Stimulated activated CD8-positive, alpha-beta memory T cell treated with anti-CD3 and anti-CD28 coated beads, Interleukin-12 subunit alpha, Interleukin-12 subunit beta, amount 100 ng/mL, for 24 hours (primary cell): Measurements from ENCODE around the gene FAM184A.
"Not testable (repeated sequence)": the region's sequence is repeated elsewhere in the genome, so short reads cannot be mapped to it uniquely, and the experiment has no call there.

Experiments
- DNase-seq: peaks from one replicate; pipeline ENCODE4 v3.0.0-alpha.2; 2020; ENCODE audit errors: extremely low read depth

Gene FAM184A

DNA sequence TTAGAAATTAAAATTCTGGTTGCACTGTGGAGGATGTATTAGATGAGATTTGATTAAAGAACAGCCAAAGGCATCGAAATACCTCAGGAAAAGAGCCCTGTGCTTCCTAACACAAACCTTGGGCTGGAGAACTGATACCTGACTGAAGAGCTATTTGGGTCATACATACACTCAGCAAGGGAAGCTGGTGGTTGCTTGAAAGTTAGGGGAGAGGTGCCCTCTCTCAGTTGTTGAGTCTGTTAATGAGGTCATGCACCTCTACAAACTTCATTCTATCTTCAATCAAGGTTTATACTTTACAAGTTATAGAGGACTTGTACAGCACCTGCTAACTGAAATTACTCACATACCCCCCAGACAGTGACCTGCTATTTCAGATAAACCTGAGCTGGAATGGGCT, 25.5 kb downstream of the FAM184A start:
- no peak for DNase-seq

DNA sequence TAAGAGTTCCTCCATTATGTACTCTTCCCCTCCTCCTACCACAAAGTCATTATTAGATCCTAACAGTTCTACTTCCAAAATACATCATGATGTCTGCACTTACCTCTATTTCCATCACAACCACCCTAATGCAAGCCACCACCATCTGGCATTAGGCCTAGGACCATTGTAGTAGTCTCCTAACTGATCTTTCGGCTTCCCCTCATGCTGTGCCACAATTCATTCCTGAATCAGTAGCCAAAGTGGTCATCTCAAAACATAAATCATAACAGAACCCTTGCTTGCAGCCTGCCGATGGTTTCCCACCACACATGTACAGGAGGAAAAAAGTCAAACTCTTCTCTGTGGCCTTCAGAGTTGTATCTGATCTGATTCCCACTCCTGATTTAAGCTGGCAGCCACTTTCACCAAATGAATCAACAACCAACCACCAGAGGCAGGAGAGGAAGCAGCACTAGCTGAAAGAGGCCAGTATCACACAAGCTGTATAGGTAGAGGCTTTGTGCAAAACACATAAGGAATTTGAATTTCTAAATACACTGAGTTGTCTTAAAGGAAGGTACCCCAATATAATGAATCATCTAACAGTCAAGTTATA, 26.1 kb downstream of the FAM184A start:
- no peak for DNase-seq

DNA sequence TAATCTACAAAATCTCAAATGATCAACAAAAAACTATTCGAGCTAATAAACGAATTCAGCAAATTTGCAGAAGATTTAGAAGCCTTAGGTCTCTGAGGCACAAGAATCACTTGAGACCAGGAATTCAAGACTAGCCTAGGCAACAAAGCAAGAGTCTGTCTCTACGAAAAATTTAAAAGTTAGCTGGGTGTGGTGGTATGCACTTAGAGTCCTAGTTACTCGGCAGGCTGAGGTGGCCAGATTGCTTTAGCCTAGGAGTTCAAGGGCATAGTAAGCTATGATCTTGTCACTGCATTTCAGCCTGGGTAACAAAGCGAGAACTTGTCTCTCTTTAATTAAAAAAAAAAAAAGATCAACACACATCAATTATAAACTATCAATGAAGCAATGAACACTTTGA, 34.2 kb downstream of the FAM184A start:
- no peak for DNase-seq

DNA sequence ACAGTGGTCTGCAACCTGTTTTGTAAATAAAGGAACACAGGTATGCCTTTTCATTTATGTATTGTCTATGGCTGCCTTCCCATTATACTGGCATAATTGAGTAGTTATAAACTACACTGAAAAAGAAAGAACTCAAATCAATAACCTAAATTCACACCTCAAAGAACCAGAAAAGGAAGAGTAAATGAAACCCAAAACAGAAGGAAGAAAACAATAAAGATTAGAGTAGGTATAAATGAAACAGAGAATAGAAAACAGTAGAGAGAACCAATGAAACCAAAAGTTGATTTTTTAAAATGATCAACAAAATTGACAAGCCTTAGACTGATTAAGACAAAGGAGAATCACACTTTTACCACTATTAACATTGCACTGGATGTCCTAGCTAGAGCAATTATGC, 34.7 kb downstream of the FAM184A start:
- DNase-seq, result no peak

DNA sequence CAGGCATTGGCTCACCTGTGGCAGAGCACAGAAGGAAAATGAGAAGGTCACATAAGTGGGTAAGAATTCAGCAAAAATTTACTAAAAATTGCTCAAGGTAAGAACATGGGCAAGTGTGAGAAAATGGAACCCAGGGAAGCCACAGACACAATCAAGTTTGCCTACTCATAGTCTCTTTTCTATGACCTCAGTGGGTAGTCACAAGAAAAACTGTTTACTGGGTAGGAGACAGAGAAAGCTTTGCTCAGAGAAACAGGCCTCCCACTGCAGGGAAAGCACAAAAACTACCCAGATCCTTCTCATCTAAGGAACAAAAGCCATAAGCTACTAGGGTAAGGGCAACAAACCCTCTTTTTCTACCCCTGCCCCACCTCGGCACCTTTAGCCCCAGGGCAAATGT, 35.2 kb downstream of the FAM184A start:
- no peak for DNase-seq

DNA sequence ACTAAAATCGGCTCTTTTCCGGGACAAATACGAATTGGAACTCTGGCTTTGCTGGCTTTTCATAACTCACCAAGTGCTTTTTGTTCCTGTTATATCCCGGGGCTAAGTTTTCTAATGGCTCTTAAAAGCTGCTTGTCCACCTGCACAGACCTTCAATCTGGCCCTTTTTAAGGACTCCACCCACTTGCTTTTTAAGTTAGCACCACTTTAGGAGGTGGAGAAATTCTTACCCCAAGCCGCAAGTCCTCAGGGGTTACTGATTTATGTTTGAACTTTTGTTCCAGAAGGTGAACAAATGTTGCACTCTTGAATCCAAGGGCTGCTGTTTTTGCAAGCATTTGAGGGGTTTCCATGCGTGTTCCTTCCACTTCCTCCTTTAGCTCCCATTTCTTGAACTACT, 37.8 kb downstream of the FAM184A start:
- DNase-seq, result no peak

DNA sequence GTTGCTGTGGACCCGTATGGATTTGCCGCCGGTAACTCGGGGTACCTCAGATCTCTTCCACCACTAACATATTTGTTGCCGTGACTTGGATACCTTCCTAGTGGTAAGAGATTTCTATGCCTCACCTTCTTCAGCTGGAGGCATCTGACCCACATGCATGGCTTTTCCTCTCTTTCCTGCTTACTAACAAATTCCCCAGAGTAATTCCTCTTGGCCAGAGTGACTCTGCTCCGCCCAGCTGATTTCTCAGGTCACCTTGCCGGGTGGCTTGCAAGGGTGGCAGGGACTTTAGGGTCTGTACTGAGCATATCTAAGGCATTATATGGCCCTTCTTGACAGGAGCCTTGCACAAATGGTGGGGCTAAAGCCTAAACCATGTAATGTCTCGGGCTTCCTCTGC, 38.2 kb downstream of the FAM184A start:
- no peak for DNase-seq

DNA sequence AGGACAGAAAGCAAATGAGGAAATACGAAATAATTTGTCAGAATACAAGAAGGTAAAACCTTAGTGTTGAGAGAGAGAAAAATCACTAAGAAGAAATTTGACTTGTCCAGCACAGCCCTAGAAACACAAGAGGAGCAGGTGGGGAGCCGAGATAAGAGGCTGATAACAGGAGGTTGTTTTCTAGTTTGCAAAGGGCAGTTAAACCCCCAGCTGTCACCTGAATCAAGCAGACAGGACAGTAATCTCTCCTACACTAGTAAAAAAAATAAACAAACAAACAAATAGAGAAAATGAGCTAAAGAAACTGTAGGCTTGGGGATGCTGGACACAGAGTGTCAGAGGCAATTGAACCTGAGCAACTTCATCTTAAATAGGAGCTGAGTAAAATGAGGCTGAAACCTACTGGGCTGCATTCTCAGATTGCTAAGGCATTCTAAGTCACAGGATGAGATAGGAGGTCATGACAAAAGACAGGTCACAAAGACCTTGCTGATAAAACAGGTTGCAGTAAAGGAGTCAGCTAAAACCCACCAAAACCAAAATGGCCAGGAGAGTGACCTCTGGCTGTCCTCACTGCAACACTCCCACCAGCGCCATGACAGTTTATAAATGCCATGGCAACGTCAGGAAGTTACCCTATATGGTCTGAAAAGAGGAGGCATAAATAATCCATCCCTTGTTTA, 40.4 kb downstream of the FAM184A start:
- no peak for DNase-seq

DNA sequence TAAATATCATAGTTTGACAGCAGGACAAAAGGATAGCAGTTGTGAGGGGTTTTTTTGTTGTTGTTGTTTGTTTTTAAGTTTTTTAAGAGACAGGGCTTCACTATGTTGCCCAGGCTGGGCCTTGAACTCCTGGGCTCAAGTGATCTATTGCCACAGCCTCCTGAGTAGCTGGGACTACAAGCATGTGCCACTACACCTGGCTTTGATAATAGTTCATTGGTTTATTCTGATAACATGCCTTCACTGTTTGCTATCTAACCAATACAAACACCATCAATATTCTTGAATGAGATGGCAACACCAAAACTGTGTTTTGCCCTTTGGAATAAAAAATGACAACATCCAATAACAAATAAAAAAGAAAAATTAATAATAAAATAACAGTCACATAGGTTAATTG, 41.2 kb downstream of the FAM184A start:
- no peak for DNase-seq

DNA sequence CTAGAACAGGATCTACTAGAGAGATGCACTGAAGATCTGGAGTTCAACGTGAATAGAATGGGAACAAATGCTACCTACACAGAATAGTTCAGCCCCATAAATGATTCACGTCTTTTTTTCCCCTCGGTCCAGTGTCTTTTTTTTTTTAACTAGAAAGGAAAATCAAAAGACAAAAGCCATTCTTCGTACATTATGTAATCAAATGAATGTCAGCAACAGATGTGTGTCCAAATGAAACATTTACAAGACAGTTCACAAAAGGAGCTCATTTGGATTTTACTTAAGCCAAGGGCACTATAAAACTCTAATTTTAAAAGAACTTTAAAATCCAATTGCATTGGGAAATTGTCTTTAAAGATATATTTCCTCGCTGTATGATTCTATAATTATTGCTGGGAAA, 42.4 kb downstream of the FAM184A start:
- DNase-seq, result no peak

DNA sequence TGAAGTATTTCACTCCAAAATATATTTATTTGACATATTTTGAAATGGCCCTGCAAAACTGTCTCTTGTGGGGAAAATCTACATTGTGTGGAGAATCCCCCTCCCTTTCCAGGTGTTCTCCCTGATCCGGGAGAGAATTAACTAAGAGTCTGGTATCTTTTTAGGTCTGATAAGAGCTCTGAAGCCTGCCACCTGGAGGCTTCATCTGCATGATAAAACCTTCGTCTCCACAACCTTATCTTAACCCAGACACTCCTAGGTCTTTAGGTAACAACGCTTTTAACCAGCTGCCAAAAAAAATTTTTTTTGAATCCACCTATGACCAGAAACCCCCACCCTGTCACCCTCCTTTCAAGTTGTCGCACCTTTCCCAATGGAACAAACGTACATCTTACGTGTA, 43.0 kb downstream of the FAM184A start:
- no peak for DNase-seq

DNA sequence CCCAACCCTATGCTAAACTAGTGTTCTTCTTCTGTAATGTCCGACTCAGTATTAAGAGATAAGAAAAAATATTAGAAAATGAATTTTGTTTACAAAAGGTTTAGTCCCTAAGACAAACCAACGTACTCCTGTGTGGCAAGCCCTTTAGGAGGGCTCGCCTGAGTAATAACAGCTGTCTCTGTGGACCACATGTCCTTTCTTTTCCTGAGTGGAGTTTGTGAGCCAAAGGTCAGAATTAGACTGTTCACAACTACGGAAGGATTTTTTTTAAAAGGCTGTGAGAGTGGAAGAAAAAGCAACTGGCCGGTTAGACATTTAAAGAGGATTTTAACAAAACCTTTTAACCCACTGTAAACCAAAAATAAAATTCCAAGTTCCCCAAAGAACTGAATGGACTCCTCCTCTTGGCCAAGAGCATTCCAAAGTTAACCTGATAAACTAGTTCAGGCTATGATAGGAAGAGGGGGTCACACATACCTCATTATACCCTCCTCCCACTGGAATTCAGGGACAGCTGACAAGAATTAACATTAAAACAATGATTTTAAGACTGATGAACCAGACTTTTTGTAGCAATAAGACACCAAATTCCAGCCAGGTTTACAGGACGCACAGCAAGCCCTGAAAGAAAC, 43.5 kb downstream of the FAM184A start:
- no peak for DNase-seq

DNA sequence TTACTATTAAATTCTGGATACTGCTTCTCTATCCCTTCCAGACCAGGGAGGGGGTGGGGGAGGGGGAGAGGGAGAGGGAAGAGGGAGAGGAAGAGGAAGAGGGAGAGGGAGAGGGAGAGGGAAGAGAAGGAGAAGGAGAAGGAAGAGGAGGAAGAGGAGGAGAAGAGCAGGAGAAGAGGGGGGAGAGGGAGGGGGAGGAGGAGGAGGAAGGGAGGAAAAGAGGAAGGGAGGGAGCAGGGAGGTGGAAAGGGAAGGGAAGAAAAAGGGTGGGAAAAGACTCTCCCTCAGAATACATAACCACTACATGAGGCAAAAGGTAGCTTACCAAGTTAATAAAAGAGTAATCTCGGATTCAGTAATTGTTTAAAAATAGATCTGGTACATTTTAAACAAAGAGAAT, 46.0 kb downstream of the FAM184A start:
- no peak for DNase-seq

DNA sequence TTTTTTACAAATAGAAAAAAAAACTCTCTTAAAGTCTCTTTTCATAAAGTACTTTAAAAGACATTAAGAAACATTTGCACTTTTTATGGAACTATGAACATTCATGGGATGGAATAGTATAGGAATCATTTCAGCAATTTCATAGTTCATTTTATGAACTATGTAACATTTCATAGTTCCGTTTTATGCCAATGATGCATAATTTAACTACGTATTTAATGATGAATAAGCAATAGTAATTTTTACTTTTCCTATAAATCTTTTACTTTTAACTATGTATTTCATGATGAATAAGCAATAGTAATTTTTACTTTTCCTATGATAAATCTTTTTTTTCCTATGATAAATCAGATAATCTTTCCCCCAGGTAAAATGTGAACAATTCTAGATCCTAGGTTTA, 47.7 kb downstream of the FAM184A start:
- no peak for DNase-seq

DNA sequence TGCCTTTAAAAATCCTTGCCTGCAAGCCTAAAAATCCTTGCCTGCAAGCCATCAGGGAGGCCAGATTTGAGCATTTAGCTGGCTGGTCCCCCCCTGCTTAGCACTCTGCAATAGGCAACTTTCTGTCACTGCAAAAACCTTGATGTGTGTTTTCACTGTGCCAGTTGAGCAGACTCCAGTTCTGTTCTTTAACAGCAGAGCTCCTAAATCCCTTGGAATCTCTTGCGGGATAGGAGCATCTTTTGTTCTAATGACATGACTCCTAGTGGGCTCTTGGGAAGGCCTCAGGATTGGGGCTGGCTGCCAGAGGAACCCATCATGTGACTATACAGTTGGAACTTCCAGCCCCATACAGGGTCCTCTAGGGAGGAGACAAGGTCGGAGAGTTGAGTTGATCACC, 50.4 kb downstream of the FAM184A start:
- DNase-seq, result no peak

DNA sequence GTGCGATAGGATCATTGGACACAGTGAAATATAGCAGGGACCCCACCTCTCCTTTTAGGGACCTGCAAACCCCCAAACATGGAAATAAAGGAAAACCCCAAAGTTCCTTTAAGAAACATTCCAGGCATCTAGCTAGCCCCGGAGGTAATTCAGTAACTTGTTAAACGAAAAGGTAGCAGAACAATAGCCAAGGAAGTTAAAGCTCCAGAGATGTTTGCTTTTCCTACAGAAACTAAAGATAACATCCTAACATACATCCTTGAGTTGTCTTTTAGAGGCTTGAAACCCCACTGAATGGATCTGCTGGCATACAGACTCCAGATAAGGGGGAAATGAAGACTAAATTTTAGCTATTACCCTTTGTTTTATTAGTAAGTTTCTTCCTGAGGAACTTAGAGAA, 51.0 kb downstream of the FAM184A start:
- no peak for DNase-seq

DNA sequence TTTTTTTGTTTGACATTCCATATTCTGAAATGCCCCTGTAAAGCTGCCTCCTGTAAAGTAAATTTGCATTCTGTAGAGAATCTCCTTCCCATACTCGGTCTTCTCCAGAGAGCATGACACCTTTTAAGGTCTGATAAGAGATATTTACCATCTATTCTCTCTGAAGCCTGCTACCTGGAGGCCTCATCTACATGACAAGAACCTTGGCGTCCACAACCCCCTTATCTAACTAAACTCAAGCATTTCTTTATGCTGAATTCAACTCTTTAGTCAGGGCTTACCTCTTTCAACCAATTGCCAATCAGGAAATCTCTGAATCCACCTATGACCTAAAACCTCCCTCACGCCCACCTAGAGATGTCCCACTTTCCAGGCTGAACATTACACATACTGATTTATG, 51.6 kb downstream of the FAM184A start:
- DNase-seq, result no peak

DNA sequence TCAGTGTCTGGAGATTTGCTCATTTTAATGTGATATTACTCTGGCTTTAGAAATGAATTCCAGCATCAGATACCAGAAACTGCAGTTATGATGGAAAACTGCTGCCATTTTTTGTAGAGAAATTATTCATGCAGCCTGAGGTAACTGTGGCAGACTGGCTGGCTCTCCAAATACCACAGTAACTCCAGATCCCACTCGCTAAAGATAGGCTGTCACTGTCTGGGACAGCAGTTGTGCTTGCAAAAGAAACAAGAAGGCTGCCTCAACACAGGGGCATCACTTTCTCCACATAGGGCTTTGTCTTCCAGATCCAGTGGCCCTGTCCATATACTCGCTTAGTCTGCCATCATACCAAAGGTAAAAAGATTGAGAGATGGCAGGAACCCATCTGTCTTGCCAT, 52.7 kb downstream of the FAM184A start:
- no peak for DNase-seq

DNA sequence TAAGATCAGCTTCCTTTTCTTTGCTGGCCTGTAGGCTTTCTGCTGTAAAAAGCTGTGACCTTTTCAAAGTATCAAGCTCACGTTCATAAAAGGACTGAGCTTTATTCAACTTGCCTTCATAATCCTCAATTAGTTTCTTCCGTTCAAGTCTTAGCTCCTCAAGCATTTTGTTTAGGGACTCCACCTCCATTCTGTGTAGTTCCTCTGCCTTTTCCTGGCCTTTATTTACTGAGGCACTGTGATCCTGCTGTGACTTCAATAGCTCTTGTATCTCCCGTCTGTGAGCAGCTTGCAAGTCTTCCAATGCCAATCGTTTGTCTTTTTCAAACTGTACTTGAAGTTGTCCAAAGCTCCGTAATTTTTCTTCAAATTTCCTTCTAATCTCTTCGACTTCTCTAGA, 54.4 kb downstream of the FAM184A start:
- DNase-seq, result no peak

DNA sequence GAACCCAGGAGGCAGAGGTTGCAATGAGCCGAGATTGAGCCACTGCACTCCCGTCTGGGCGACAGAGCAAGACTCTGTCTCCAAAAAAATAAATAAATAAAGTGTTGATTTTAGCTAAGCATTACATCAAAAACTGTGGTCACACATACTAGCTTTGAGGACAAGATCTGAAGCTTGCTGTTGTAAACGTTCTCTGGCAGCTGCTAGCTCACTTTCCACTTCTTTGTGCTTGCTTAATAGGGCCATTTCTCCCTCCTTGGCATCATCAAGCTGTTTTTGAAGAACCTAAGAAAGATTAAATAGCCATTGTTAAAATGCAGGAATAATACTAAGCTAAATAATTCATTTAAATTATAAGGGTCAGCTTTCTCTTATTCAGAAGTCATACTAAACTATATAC, 55.7 kb downstream of the FAM184A start:
- DNase-seq, result no peak

DNA sequence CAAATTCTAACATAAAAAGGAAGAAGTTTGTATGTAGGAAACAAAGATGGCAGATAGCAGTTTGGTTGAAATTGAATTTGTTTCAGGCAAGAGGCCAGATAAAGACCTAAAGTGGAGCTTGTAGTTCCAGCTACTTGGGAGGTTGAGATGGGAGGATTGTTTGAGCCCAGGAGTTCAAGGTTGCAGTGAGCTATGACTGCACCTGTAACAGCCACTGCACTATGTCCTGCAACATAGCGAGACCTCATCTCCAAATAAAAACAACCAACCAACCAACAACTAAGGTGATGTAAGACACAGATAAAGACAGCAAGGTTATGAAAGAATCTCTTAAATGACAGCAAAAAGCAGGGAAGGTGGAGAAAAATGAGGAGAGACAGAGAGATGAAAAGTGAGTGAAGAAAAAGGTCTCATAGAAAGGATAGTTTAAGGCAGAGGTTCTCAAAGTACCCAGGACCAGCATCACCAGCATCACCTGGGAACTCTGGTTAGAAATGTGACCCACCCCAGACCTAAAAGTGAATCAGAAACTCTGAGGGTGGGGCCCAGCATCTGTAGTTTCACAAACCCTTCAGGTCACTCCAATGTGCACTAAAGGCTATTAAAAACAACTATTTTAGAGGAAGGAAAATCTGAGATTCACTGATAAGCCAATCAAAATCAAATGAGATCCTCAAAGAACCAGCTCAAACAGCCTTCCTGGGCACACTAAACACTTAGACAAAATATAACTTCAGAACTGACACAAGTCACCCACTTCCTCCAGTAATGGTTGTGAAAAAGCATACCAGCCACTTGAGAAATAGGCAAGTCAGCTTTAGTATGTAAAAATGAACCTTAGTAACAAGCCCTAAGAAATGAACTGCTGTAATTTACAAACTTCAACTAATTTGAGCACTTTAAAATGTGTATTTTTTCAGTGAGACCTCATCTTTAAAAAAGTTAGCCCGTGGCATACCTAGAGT, 57.6 kb downstream of the FAM184A start:
- no peak for DNase-seq

DNA sequence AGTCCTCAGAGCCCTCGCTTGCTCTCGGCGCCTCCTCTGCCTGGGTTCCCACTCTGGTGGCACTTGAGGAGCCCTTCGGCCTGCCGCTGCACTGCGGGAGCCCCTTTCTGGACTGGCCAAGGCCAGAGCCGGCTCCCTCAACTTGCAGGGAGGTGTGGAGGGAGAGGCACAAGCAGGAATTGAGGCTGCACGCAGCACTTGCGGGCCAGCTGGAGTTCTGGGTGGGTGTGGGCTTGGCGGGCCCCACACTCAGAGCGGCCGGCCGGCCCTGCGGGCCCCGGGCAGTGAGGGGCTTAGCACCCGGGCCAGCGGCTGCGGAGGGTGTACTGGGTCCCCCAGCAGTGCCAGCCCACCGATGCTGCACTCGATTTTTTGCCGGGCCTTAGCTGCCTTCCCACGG, 63.3 kb downstream of the FAM184A start:
- not testable (repeated sequence) for DNase-seq
